Colonic mucosa (tissue), 4 donors: ENCODE results near the gene DNAJB14. TPM values are rescaled to one million over a fixed set of nuclear protein-coding genes. Genes with fewer than 3 reads are reported as not detected.
A peak's percentile ranks its signal among the peaks of the same experiment; 100 is the strongest.

ENCODE experiments used
- DNase-seq: peaks from one replicate; pipeline ENCODE4 v3.0.0-alpha.2; 2020
- H3K27ac ChIP-seq: fragments of 200-600 bp; one replicate; pipeline ENCODE4 v1.8.0; 2021
- H3K27me3 ChIP-seq: fragments of 200-600 bp; one replicate; pipeline ENCODE4 v1.8.0; 2021
- H3K36me3 ChIP-seq: fragments of 200-600 bp; one replicate; pipeline ENCODE4 v1.8.0; 2021
- H3K4me1 ChIP-seq: fragments of 200-600 bp; one replicate; pipeline ENCODE4 v1.8.0; 2021; ENCODE audit warnings: mild to moderate bottlenecking
- H3K4me3 ChIP-seq: fragments of 200-600 bp; one replicate; pipeline ENCODE4 v1.8.0; 2021
- H3K9ac ChIP-seq, 2 donors: one replicate each; pipeline ENCODE4 v1.7.0; 2013; ENCODE audit warnings: control low read depth in 2 of 2, low read depth in 2 of 2, low read length in 2 of 2
- H3K9me3 ChIP-seq: fragments of 200-600 bp; one replicate; pipeline ENCODE4 v1.8.0; 2021
- CTCF ChIP-seq: fragments of 200-600 bp; IDR thresholded peaks from one replicate; pipeline ENCODE4 v1.8.0; 2022; ENCODE audit warnings: antibody characterized with exemption, mild to moderate bottlenecking
- intact Hi-C: fragments of 100-400 bp; cut with DNase I; formaldehyde crosslinking; loops from one replicate; pipeline ENCODE4 v1.14.1; 2022
- total RNA-seq, 2 donors: library from RNA; stranded (reverse); fragmentation: NEBNext Ultra II Directional in 1 of 2; extraction: Animal tissue kit (Norgen Biotek cat#: 25700) in 1 of 2; gene quantifications; one replicate each; pipeline ENCODE4 v1.2.1, GENCODE V29; 2021
- donor health status: healthy.
- donor health status: DM: no; HTN: no; CAD: no.
- donor health status: DM: no; HTN: no; CAD: no.

Gene DNAJB14
- total RNA-seq, 2 donors from 2014 or later: 41.9 to 57.2 TPM

- no peaks in the 10 kb centered on the region for H3K9me3 ChIP-seq
- no peaks in the 10 kb centered on the region for H3K27me3 ChIP-seq
- TF ChIP-seq CTCF: no peak
Observed at GRCh38 chr4:99860521-99860920, 85.9 kb downstream of the DNAJB14 start.

GRCh38 chr4:99859618-99860017, 86.8 kb downstream of the DNAJB14 start:
- Histone ChIP-seq H3K36me3 (no peaks in the 10 kb centered on the region), H3K4me1 (no peaks in the 10 kb centered on the region), H3K9me3 (no peaks in the 10 kb centered on the region), H3K9ac (no peak overlapping the region), H3K4me3 (no peak overlapping the region), H3K27me3 (no peaks in the 10 kb centered on the region), H3K27ac (no peak overlapping the region)
- DNase-seq: no peak
- no peak for TF ChIP-seq CTCF
- intact Hi-C loops: no loop called here

More at GRCh38 chr4:99860521-99860920, 85.9 kb downstream of the DNAJB14 start:
- H3K27ac ChIP-seq: no peak overlapping the region
- no peak overlapping the region for H3K4me3 ChIP-seq
- no peaks in the 10 kb centered on the region for H3K4me1 ChIP-seq
- no peaks in the 10 kb centered on the region for H3K36me3 ChIP-seq
- intact Hi-C loops: no loop called here
- H3K9ac ChIP-seq: no peak overlapping the region
- DNase-seq: no peak

DNA sequence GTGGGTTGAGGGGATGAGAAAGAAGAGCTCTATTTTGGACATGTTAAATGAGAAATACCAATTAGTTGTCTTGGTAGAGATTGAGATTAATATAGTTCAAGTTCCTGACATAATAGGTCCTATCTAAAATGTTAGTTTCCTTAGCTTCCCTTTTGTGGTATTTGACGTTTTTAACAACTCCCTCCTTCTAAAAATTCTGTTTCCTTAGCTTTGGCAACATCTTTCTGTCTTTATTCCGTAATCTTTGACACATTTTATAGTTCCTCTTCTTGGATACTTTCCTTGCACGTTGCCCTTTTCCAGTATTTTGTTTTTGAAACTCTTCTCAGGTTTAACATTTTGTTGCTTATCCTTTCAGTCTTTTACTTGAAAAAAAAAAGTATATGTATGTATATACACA, 89.1 kb downstream of the DNAJB14 start:
- Histone ChIP-seq H3K9me3 (no peaks in the 10 kb centered on the region), H3K27me3 (no peaks in the 10 kb centered on the region), H3K9ac (no peak overlapping the region), H3K27ac (peak overlapping the region; percentile 9), H3K36me3 (no peaks in the 10 kb centered on the region), H3K4me1 (no peaks in the 10 kb centered on the region), H3K4me3 (no peak overlapping the region)
- TF ChIP-seq CTCF: no peak
- intact Hi-C loops: no loop called here
- DNase-seq: no peak

GRCh38 chr4:99856166-99856565, 90.3 kb downstream of the DNAJB14 start:
- H3K4me3 ChIP-seq: no peak overlapping the region
- intact Hi-C loops: no loop called here
- no peaks in the 10 kb centered on the region for H3K27me3 ChIP-seq
- no peaks in the 10 kb centered on the region for H3K9me3 ChIP-seq
- H3K36me3 ChIP-seq: no peaks in the 10 kb centered on the region
- H3K9ac ChIP-seq: no peak overlapping the region
- H3K27ac ChIP-seq: no peak overlapping the region
- TF ChIP-seq CTCF: no peak
- no peak for DNase-seq
- H3K4me1 ChIP-seq: no peaks in the 10 kb centered on the region

DNA sequence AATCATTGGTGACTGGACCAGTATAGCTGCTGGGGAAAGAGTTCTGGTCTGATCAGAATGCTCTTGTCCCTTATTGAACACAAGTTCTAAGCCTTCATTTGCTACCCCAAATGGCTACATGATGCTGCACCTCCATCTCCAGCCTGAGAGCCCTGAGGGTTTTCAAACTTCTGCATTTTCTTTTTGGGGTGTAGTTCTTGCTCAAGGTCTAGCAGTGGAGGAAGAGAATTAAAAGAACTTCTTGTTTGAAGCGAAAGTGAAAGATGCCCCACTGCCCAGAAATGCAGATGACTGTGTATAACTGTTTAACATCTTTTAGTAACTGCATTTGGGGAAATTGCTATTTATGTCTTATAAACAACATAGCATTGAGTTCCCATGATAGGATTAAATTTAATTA, 90.7 kb downstream of the DNAJB14 start:
- no peak overlapping the region for H3K4me3 ChIP-seq
- no peak for TF ChIP-seq CTCF
- no peak overlapping the region for H3K9ac ChIP-seq
- H3K36me3 ChIP-seq: no peaks in the 10 kb centered on the region
- no peak overlapping the region for H3K27ac ChIP-seq
- no peaks in the 10 kb centered on the region for H3K27me3 ChIP-seq
- no peaks in the 10 kb centered on the region for H3K4me1 ChIP-seq
- intact Hi-C loops: no loop called here
- no peaks in the 10 kb centered on the region for H3K9me3 ChIP-seq
- DNase-seq: no peak

- Histone ChIP-seq H3K36me3 (no peaks in the 10 kb centered on the region), H3K27ac (no peak overlapping the region), H3K4me3 (no peak overlapping the region), H3K4me1 (no peaks in the 10 kb centered on the region), H3K9me3 (no peaks in the 10 kb centered on the region), H3K9ac (no peak overlapping the region), H3K27me3 (no peaks in the 10 kb centered on the region)
- no peak for TF ChIP-seq CTCF
- DNase-seq: no peak
- intact Hi-C loops: no loop called here
Observed at GRCh38 chr4:99853999-99854398, 92.4 kb downstream of the DNAJB14 start.
